ENCODE data around the gene WNT7B. TPM values are rescaled to one million over a fixed set of nuclear protein-coding genes. Genes with fewer than 3 reads are reported as not detected.

WNT7B gene
- total RNA-seq, 6 experiments from 2014 or later: 0.07 to 0.14 (median 0.09) TPM; not detected in 1

GRCh38 chr22:45969801-45970470 is 7.0 kb downstream of the WNT7B start:
- Mint-ChIP-seq H3K9me3 (no peaks in the 10 kb centered on the region), H3K27ac (no peak overlapping the region), H3K27me3 (ENCODE audit: insufficient read depth) (peaks cover 24% of the 10 kb centered on the region), H3K4me1 (ENCODE audit: low read depth) (peaks cover 29% of the 10 kb centered on the region), H3K4me3 (no peak overlapping the region), H3K36me3 (ENCODE audit: low read depth) (no peaks in the 10 kb centered on the region)
- DNase-seq: no peak
- TF ChIP-seq CTCF (IDR thresholded peaks at IDR 0.05): no peak

GRCh38 chr22:45969414-45969799 is 7.6 kb downstream of the WNT7B start:
- Mint-ChIP-seq H3K27me3 (ENCODE audit: insufficient read depth) (peaks cover 22% of the 10 kb centered on the region), H3K4me3 (no peak overlapping the region), H3K36me3 (ENCODE audit: low read depth) (no peaks in the 10 kb centered on the region), H3K27ac (no peak overlapping the region), H3K9me3 (no peaks in the 10 kb centered on the region), H3K4me1 (ENCODE audit: low read depth) (peaks cover 29% of the 10 kb centered on the region)
- peak; percentile 37 for TF ChIP-seq CTCF (IDR thresholded peaks at IDR 0.05)
- DNase-seq: no peak

DNA sequence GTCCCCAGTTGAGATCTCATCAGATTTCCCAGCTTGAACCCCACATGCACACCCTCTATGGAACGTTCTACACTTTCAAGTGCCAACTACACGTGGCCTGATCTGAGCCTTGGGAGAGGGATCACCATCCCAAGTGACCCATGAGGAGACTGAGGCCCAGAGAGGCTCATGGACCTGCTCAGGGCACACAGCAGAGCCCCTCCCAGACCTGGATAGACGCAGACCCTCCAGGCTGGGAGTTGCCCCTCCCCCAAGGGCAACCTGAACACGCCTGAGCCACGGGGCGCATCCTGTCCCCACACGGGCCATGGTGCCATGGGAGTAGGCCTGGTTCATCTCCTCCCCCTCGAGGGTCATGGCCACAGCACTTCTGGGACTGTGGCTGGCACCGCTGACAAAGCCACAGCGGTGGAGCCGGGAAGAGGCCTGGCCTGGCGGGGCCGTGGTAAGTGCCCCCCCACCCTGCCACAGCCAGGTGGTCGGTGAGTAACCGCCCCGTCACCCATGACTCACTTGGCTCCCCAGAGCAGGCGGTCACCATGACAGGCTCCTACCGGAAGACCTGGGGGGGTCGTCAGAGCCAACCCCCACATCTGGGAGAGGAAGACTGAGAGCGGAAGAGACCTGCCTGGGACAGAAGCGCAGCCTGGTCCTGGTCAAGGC is 8.1 kb downstream of the WNT7B start:
- TF ChIP-seq CTCF (IDR thresholded peaks at IDR 0.05): no peak
- Mint-ChIP-seq H3K9me3 (no peaks in the 10 kb centered on the region), H3K27me3 (ENCODE audit: insufficient read depth) (peaks cover 20% of the 10 kb centered on the region), H3K27ac (no peak overlapping the region), H3K4me3 (no peak overlapping the region), H3K36me3 (ENCODE audit: low read depth) (no peaks in the 10 kb centered on the region), H3K4me1 (ENCODE audit: low read depth) (peaks cover 29% of the 10 kb centered on the region)
- DNase-seq: peak; percentile 70

GRCh38 chr22:45968003-45968650 is 8.8 kb downstream of the WNT7B start:
- DNase-seq: no peak
- H3K27me3 Mint-ChIP-seq (ENCODE audit: insufficient read depth): peaks cover 16% of the 10 kb centered on the region
- TF ChIP-seq CTCF (IDR thresholded peaks at IDR 0.05): no peak
- H3K9me3 Mint-ChIP-seq: no peaks in the 10 kb centered on the region
- H3K4me3 Mint-ChIP-seq: no peak overlapping the region
- peaks cover 29% of the 10 kb centered on the region for H3K4me1 Mint-ChIP-seq (ENCODE audit: low read depth)
- 0 out of 2 replicates have a peak overlapping the region, but pooled peaks have one; percentile 21 for H3K27ac Mint-ChIP-seq
- no peaks in the 10 kb centered on the region for H3K36me3 Mint-ChIP-seq (ENCODE audit: low read depth)

- DNase-seq: no peak
- Mint-ChIP-seq H3K4me1 (ENCODE audit: low read depth) (peaks cover 29% of the 10 kb centered on the region), H3K9me3 (no peaks in the 10 kb centered on the region), H3K36me3 (ENCODE audit: low read depth) (no peaks in the 10 kb centered on the region), H3K27ac (no peak overlapping the region), H3K4me3 (no peak overlapping the region), H3K27me3 (ENCODE audit: insufficient read depth) (peaks cover 12% of the 10 kb centered on the region; the same call in 1 of the 2 replicates)
- TF ChIP-seq CTCF (IDR thresholded peaks at IDR 0.05): no peak
These were observed 10.0 kb downstream of the WNT7B start for GRCh38 chr22:45966895-45967365.
